NCI-H146 (cell line): ENCODE measurements around the gene AUTS2.

ENCODE experiments used
- DNase-seq: peaks from one replicate; lab custom pipeline; 2025; lab: John Stamatoyannopoulos, UW

The AUTS2 gene

GRCh38 chr7:69723663-69724062 is 125.4 kb downstream of the AUTS2 start:
- no peak for DNase-seq

DNA sequence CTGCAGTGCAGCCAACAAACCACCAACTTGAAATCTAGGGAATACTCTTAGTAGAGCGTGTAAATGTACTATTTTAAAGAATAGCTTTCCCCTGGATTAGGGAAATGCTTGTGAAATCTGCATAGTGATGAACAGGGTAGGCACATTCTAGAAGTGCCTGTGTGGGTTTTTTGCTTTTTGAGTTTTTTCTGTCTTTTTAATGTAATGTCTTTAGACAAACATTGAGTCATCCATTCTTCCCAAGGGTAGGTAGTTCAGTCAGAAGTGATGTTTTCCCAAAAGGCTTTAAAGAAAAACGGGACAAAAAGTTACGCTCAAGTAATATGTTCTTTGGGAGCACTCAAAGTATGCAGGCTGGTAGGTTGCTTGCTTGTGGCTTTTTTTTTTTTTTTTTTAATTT is 130.0 kb downstream of the AUTS2 start:
- no peak for DNase-seq

GRCh38 chr7:69732203-69732602 is 133.9 kb downstream of the AUTS2 start:
- DNase-seq: peak; percentile 44

- DNase-seq: no peak
Measured at GRCh38 chr7:69735582-69735981, 137.3 kb downstream of the AUTS2 start.

DNA sequence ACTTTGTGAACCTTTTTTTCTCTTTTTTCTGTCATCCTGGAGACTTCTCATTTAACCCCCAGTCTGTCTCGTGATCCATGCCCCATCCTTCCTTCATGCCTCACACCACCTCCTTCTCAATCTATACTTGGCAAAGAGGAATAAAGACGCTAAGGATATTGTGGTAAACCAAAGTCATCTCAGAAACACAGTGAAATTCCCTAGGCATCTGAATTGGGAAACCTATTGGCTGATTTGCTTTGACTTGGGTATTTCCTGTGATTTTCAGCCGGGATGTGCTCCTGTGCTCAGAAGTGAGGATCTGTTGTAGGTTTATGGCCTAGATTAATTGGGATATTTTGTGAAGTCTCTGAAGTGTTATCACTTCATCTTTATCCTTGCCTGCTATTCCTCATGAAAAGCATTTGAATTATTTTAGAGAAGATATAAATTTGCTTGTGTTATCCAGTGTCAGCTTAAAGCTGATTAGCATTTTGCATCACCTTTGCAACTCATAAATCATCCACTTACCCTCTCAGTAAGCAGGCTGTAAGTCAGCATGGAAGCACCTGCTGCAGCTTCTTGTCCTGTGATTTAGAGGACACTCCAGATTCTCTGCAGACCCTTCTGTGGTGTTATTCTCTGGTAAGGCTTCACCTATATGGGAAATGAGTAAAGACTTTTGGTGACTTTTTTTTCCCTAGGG is 138.0 kb downstream of the AUTS2 start:
- DNase-seq: no peak

DNA sequence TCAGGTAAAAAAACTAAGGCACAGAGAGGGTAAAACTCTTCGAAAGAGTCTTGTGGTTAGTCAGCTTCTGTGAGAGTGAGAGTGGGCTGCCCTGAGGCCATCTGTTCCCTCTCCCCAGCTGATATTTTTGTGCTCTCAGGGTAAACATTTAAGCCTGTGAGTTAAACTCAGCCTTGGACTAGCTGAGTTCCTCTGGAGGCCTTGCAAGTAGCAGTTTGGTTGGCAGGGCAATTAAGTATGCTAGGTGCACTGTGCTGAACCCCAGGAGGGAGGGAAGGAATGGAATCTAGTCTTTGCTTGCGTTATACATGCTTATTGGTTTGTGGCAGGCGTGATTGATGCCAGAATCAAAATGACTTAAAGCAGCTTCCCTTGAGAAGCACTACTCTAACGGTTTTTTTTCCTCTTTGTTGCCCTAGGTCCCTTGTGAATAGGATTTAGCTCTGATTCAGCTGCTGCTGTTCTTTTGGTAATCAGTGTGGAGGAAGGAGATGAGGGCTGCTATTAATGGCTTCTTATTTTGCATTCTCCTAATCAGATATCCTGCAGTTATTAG is 140.2 kb downstream of the AUTS2 start:
- DNase-seq: peak; percentile 19

DNA sequence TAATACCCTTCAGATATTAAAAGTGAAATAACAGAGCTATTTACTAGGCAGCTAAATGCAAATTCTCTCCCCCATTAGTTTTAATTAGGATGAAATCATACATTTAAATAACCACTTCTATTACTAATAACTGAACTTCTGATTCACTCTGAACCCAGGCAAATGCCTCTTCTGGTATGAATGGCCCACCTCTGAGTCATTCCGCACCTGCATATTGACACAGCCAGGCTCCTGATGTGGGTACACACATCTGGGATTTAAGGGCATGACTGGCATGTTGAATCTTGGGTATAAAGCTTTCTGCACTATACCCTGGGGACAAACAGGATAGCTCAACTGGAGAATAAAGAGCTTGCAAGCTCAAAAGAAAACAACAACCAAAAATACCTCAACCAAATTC is 140.9 kb downstream of the AUTS2 start:
- DNase-seq: peak; percentile 32

DNA sequence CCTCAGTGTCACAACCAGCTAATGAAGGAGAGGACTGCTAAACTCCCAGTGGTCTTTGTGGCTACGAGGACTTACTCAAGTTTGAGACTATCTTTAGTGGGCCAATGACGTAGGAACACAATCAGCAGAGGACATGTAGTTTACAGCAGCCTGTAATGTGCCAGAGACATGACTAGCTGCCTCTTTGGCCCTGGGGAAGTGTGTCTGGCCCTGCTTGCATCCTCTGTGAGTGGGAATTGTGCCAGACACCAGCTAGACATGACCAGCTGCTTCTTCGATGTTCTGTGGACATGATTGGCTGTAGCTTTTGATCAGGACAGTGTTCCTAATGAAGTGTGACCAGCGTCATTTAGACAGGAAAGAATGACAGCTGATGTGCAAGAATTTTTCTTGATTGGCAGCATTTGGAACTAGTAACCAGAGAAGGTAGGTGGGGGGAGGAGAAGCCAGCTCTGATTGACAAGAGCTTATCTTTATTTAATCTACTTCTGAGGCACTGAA is 141.7 kb downstream of the AUTS2 start:
- no peak for DNase-seq

DNA sequence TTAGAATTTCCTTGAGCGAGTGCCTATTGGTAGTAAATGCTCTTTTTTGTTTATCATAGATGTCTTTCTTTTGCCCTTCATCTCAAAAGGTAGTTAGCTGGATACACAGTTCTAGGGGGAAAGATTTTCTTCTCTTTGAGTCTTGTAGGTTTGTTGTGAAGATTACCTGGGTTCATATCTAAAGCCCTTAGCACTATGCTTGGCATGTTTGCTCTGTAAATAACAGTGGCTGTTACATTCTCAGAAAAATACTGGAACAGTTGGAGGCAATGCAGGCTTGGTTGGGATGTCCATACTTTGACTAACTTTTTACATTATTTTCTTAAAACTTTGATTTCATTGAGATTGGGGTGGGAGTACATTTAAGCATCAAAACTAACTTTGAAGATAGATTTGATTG is 144.0 kb downstream of the AUTS2 start:
- no peak for DNase-seq

GRCh38 chr7:69743436-69743835 is 145.2 kb downstream of the AUTS2 start:
- DNase-seq: no peak

GRCh38 chr7:69744026-69744425 is 145.8 kb downstream of the AUTS2 start:
- no peak for DNase-seq

DNA sequence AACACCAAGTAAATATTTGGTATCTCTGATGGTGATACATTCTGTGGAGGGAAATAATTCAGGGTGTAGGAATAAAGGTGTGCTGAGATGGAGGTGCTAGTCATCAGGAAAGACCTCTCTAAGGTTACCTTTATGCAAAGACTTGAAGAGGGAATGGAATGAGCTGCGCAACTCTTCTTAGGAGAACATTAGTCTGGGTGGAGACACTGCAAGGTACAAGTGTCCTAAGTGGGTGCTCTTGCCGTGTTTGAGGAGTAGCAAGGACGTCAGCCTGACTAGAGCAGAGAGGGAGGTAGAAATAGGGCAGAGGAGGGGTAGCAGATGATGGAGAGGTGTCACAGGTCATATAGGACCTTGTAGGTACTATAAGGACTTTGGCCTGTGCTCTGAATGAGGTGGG is 148.1 kb downstream of the AUTS2 start:
- no peak for DNase-seq

DNA sequence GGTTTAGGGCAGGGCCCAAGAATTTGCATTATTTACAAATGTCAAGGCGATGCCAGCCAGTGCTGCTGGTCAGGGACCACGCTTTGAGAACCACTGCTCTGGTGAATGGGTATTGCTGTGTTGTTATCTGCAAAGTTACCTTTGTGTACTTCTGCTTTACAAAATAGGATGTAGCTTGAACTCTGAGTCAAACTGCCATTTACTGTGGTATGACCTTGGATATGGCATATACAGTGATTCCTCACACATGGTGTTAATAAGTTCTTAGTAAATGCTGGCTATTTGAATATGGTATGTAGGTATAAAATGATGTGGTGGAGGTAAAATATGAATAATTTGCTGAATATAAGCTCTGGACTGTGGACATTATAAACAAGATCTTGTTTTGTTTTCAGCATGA is 148.9 kb downstream of the AUTS2 start:
- no peak for DNase-seq

DNA sequence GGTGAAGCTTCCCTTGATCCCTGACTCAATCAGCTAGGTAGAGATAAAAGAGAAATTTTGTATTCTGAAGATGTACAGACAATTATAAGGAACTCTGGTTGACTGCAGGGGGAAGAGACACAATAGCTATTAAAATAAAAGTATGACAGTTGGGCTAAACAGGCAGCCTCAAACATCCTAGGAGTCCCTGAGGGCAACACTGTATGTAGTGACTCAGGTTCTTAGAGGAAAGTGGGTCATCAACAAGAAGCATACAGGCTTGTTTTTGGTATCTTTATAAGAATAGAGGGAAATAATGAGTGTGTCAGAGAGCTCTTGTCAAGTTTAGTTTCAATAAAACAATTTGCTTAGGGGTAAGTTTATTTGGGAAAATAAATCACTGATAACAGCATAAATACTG is 150.3 kb downstream of the AUTS2 start:
- no peak for DNase-seq

GRCh38 chr7:69749372-69749979 is 151.2 kb downstream of the AUTS2 start:
- DNase-seq: no peak

DNA sequence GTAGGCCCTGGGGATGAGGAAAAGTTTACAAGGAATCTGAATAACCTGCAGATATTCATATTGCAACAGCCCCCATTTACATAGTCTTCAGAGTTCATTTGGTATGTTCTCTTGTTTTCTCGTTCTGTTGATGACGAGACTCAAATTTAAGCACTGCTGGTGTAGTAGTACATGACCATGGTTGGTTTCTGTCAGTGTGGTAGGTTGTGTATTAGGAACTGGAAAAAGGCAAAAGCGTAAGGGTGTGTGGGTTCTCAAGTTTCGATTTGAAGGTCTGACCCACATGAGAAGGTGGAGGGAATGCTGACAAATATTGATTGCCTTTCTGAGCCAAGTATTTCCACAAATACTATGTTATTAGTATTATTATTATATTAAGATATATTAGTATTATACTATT is 151.7 kb downstream of the AUTS2 start:
- DNase-seq: no peak

GRCh38 chr7:69751026-69751425 is 152.8 kb downstream of the AUTS2 start:
- peak; percentile 59 for DNase-seq

DNA sequence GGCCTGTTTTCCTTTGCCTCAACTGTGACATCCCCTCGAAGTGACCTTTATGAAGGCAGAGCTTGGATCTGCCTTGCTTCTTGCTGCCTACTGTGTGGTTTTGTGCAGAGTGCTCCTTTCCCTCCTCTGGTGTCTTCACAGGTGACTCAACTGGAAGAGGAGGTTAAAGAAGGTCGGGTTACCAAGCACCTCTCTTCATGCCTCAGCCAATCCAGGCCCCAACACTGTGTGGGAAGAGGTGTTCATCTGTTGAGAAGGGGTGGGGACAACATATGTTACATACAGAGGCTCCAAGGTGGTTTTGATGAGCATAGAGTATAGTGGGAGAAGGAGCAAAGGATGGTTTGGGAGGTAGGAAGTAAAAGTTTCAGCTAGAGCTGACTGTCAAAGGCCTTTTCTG is 155.7 kb downstream of the AUTS2 start:
- DNase-seq: no peak

DNA sequence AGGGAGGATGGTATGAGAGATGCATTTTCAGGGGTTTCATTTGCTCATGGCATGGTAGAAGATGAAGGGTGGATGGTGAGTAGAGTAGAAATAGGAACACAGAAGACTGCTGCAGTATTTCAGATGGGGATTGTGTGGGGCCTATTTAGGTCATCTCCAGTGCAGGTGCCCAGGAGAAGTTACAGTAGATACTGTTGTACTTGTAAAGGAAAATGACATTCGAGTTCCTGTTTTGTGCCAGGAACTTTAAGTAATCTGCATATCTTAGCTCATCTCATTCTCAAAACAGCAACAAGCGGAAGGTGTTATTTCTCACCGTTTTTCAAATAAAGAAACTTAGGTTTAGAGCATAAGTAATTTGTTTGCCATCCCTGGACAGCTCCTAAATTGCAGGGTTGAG is 156.2 kb downstream of the AUTS2 start:
- DNase-seq: no peak

GRCh38 chr7:69756235-69756634 is 158.0 kb downstream of the AUTS2 start:
- no peak for DNase-seq

DNA sequence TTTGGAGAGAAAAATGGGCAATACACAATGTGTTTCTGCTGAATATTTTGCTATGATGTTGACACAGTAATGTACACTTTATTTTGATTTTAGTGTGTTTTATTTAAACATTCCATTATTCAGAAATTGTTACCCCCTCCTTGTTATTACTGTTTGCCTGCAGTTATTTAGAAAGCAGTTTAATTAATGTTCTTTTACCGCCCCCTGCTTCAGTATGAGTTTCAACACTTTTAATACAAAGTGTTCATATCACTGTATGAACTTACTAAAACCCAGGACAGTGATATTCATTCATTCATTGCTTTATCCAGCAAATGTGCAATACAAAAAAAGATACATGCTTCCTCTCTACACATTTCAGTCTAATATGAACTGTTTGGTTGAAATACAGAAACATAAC is 159.3 kb downstream of the AUTS2 start:
- no peak for DNase-seq

DNA sequence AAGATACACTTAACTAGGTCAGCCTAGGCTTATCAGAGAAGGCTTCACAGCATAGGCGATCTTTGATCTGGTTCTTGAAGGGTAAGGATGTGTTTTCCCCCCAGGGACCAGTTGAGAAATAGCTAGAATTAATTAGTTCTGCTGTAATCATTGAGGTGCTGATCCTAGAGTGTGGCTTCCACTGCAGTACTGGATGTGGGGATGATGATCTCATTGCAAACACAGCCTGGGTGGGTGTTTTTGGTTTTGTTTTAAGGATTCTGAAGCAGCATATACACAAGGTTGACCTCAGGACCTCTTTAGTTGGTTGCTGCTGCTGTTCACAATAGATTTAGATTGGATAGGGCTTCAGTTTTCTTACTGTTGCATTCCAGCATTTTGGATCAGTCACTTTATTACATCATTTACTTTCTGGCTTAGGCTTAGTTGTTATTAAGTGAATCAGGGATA is 159.7 kb downstream of the AUTS2 start:
- DNase-seq: no peak

DNA sequence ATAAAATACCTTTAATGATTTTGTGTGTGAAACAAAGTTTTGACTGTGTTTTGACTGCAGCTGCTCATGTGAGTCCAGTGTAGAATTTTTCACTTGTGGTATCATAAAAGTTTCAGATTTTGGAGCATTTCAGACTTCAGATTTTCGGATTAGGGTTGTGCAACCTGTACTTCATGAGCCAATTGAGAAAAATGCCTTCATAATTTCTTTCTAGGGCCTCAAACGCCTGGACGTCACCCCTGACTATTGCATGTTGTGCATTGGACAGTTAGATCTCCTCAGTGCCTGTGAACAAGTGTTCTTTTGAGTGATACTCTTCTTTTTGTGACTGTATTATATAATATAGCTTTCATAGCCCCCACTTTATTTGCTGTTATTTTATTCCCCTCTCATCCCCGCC is 161.1 kb downstream of the AUTS2 start:
- no peak for DNase-seq
